NT2/D1 (cell line): ENCODE measurements around the gene YEATS4.
"Not testable (repeated sequence)": the region's sequence is repeated elsewhere in the genome, so short reads cannot be mapped to it uniquely, and the experiment has no call there.

Experiments
- DNase-seq: peaks from one replicate; pipeline ENCODE4 v3.0.0-alpha.2; 2011; ENCODE audit warnings: low read depth, low spot score
- H3K27me3 ChIP-seq: 2 replicates; pipeline ENCODE4 v1.6.0; 2011; ENCODE audit warnings: mild to moderate bottlenecking; ENCODE audit not compliant: insufficient read length, insufficient read depth
- H3K36me3 ChIP-seq: 2 replicates; pipeline ENCODE4 v1.6.1; 2011; ENCODE audit warnings: mild to moderate bottlenecking, low read length, mixed read lengths; ENCODE audit not compliant: insufficient read depth, insufficient read length
- H3K4me1 ChIP-seq: 2 replicates; pipeline ENCODE4 v1.5.1; 2011; ENCODE audit not compliant: insufficient read depth, insufficient read length
- H3K4me3 ChIP-seq: 2 replicates; pipeline ENCODE4 v1.5.1; 2011; ENCODE audit warnings: low read depth; ENCODE audit not compliant: insufficient read length
- H3K9ac ChIP-seq: 2 replicates; pipeline ENCODE4 v1.6.0; 2011; ENCODE audit warnings: low read depth; ENCODE audit not compliant: insufficient read length
- H3K9me3 ChIP-seq: 2 replicates; pipeline ENCODE4 v1.5.1; 2011; ENCODE audit warnings: mild to moderate bottlenecking, low read length; ENCODE audit not compliant: insufficient read depth
- SUZ12 ChIP-seq: IDR thresholded peaks from 2 replicates; pipeline ENCODE4 v1.6.1; 2011; ENCODE audit not compliant: insufficient read length, insufficient read depth; ENCODE audit errors: extremely low read depth
- YY1 ChIP-seq: IDR thresholded peaks from 2 replicates; pipeline ENCODE4 v1.6.1; 2011; ENCODE audit not compliant: insufficient read length, insufficient read depth
- ZNF274 ChIP-seq: IDR thresholded peaks from 2 replicates; pipeline ENCODE4 v1.6.1; 2011; ENCODE audit warnings: mild to moderate bottlenecking, low read depth, low read length

The YEATS4 gene

GRCh38 chr12:69359531-69360347 is at the start of gene YEATS4:
YEATS4 (plus strand) TSS chr12:69359743; CDS start chr12:69359973, 230 bp downstream.
- H3K9ac ChIP-seq, result peak within 1 kb of the TSS; percentile 93
- no peaks in the 10 kb centered on the region for H3K9me3 ChIP-seq
- peak within 1 kb of the TSS; percentile 64 for H3K4me3 ChIP-seq
- DNase-seq, result peak; percentile 77
- peaks cover 30% of the 10 kb centered on the region for H3K36me3 ChIP-seq
- no peak for TF ChIP-seq YY1
- no peak for TF ChIP-seq SUZ12
- no peak for TF ChIP-seq ZNF274
- peaks cover under 1% of the 10 kb centered on the region for H3K4me1 ChIP-seq
- H3K27me3 ChIP-seq, result no peaks in the 10 kb centered on the region

GRCh38 chr12:69313209-69313608 is 46.3 kb upstream of the YEATS4 start:
- Histone ChIP-seq H3K9ac (no peak overlapping the region), H3K4me1 (no peaks in the 10 kb centered on the region), H3K27me3 (no peaks in the 10 kb centered on the region), H3K4me3 (no peak overlapping the region), H3K9me3 (peaks cover 36% of the 10 kb centered on the region; the same call in 1 of the 2 replicates), H3K36me3 (no peaks in the 10 kb centered on the region)
- no peak for DNase-seq
- TF ChIP-seq SUZ12 (no peak), YY1 (no peak), ZNF274 (no peak)

- H3K9me3 ChIP-seq, result peaks cover 39% of the 10 kb centered on the region; the same call in 1 of the 2 replicates
- DNase-seq, H3K4me3 ChIP-seq: not testable (repeated sequence)
Observed at GRCh38 chr12:69316784-69317183, 42.8 kb upstream of the YEATS4 start.

GRCh38 chr12:69317233-69317632 is 42.3 kb upstream of the YEATS4 start:
- H3K4me3 ChIP-seq, H3K4me1 ChIP-seq, H3K36me3 ChIP-seq, DNase-seq, H3K27me3 ChIP-seq, H3K9ac ChIP-seq: not testable (repeated sequence)
- peaks cover 39% of the 10 kb centered on the region; the same call in 1 of the 2 replicates for H3K9me3 ChIP-seq

More at GRCh38 chr12:69316784-69317183, 42.8 kb upstream of the YEATS4 start:
- not testable (repeated sequence) for H3K4me1 ChIP-seq, H3K36me3 ChIP-seq, H3K27me3 ChIP-seq, H3K9ac ChIP-seq

- Histone ChIP-seq H3K9me3 (peaks cover 39% of the 10 kb centered on the region; the same call in 1 of the 2 replicates), H3K9ac (no peak overlapping the region), H3K27me3 (no peaks in the 10 kb centered on the region), H3K36me3 (no peaks in the 10 kb centered on the region), H3K4me1 (no peaks in the 10 kb centered on the region), H3K4me3 (no peak overlapping the region)
- TF ChIP-seq YY1, result no peak
- TF ChIP-seq ZNF274, result no peak
- no peak for TF ChIP-seq SUZ12
- DNase-seq, result no peak
Observed at GRCh38 chr12:69318225-69318624, 41.3 kb upstream of the YEATS4 start.

- Histone ChIP-seq H3K36me3 (no peaks in the 10 kb centered on the region), H3K27me3 (no peaks in the 10 kb centered on the region), H3K9ac (no peak overlapping the region), H3K4me3 (no peak overlapping the region), H3K9me3 (peaks cover 18% of the 10 kb centered on the region; the same call in 1 of the 2 replicates), H3K4me1 (no peaks in the 10 kb centered on the region)
- no peak for DNase-seq
- no peak for TF ChIP-seq ZNF274
- no peak for TF ChIP-seq YY1
- TF ChIP-seq SUZ12, result no peak
Observed at GRCh38 chr12:69321351-69321750, 38.2 kb upstream of the YEATS4 start.

- no peak for DNase-seq
- Histone ChIP-seq H3K27me3 (no peaks in the 10 kb centered on the region), H3K4me3 (no peak overlapping the region), H3K9me3 (no peaks in the 10 kb centered on the region), H3K36me3 (no peaks in the 10 kb centered on the region), H3K4me1 (no peaks in the 10 kb centered on the region), H3K9ac (no peak overlapping the region)
- TF ChIP-seq ZNF274 (no peak), YY1 (no peak), SUZ12 (no peak)
Observed at GRCh38 chr12:69324797-69325466, 34.6 kb upstream of the YEATS4 start.
